Measurements from ENCODE around the gene FAR2.

DNA sequence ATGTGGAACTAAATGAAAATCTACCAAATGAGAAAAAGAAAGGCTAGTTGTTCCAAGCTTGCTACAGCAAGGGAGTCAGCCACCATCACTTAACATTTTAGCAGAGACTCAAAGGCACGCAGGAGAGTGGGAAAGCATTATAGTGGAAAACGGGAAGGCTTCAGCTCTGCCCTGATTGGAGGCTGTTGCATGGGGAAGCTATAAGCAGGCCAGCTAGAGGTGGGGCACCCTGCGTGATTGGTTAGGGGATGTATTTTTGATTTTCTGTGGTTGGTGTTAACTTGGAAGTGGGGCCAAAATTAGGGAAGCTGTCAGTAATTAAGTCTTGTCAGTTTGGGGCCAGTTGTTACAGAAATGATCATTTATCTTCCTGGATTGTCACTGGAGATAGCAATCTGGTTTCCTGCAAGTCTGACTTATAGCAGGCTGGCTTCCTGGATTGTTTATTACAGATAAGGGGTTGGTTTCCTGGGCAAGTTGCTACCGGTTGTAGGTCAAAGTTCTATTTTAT is 93.9 kb downstream of the FAR2 start:
- TF ChIP-seq, protein P1, sequence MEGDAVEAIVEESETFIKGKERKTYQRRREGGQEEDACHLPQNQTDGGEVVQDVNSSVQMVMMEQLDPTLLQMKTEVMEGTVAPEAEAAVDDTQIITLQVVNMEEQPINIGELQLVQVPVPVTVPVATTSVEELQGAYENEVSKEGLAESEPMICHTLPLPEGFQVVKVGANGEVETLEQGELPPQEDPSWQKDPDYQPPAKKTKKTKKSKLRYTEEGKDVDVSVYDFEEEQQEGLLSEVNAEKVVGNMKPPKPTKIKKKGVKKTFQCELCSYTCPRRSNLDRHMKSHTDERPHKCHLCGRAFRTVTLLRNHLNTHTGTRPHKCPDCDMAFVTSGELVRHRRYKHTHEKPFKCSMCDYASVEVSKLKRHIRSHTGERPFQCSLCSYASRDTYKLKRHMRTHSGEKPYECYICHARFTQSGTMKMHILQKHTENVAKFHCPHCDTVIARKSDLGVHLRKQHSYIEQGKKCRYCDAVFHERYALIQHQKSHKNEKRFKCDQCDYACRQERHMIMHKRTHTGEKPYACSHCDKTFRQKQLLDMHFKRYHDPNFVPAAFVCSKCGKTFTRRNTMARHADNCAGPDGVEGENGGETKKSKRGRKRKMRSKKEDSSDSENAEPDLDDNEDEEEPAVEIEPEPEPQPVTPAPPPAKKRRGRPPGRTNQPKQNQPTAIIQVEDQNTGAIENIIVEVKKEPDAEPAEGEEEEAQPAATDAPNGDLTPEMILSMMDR (conservative IDR thresholded peaks at IDR 0.05; ENCODE audit: low read length): no peak
- TF ChIP-seq EZH2phosphoT487 (IDR thresholded peaks at IDR 0.05; ENCODE audit: borderline replicate concordance, low read depth, low read length): no peak
